ENCODE results near the gene KCNQ2. TPM values are rescaled to one million over a fixed set of nuclear protein-coding genes. Genes with fewer than 3 reads are reported as not detected.
"Not testable (repeated sequence)": the region's sequence is repeated elsewhere in the genome, so short reads cannot be mapped to it uniquely, and the experiment has no call there.

Gene KCNQ2
- total and polyA plus RNA-seq, 4 donors = not detected

DNA sequence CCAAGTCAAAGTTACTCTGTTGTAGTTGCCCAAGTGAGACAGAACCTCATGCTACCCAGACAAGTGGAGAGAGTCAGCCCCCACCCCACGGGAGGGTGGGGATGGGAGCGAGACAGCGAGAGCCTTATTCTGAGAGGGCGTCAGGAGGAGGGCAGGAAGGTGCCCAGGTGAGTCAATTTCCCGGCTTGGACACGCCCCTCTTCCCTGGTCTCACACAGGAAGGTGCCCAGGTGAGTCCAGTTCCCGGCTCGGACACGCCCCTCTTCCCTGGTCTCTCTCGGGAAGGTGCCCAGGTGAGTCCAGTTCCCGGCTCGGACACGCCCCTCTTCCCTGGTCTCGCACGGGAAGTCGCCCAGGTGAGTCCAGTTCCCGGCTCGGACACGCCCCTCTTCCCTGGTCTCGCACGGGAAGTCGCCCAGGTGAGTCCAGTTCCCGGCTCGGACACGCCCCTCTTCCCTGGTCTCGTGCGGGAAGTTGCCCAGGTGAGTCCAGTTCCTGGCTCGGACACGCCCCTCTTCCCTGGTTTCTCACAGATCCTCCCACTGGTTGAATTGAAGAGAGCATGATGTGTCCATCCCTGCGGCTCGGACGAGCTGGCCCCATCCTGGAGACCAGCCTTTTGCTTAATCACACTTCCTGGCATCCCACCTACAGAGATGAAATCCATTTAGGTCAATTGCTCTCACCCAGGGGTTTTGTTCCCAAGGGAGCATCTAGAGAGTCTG is 7.4 kb upstream of the KCNQ2 start:
- H3K4me1 ChIP-seq (ENCODE audit: control insufficient read depth in 4 of 4, insufficient read depth in 4 of 4, low read length in 3 of 4); H3K36me3 ChIP-seq (ENCODE audit: control insufficient read depth in 4 of 4, insufficient read depth in 3 of 4, low read depth in 1 of 4, low read length in 3 of 4); DNase-seq (ENCODE audit: low spot score); H3K4me3 ChIP-seq (ENCODE audit: low read depth in 1 of 3, low read length in 3 of 3); H3K27ac ChIP-seq (ENCODE audit: low read depth in 1 of 2, low read length in 2 of 2); H3K9me3 ChIP-seq (ENCODE audit: control insufficient read depth in 4 of 4, low read length in 3 of 4); H3K9ac ChIP-seq (ENCODE audit: low read depth in 1 of 2, low read length in 2 of 2): not testable (repeated sequence)
- 50% methylated on average over 32 of the region's 32 CpGs for WGBS
- H3K27me3 ChIP-seq (ENCODE audit: control insufficient read depth in 4 of 4, insufficient read depth in 4 of 4, low read length in 3 of 4) = peaks cover 0 to 15% (median 5%) of the 10 kb centered on the region in 4 donors

DNA sequence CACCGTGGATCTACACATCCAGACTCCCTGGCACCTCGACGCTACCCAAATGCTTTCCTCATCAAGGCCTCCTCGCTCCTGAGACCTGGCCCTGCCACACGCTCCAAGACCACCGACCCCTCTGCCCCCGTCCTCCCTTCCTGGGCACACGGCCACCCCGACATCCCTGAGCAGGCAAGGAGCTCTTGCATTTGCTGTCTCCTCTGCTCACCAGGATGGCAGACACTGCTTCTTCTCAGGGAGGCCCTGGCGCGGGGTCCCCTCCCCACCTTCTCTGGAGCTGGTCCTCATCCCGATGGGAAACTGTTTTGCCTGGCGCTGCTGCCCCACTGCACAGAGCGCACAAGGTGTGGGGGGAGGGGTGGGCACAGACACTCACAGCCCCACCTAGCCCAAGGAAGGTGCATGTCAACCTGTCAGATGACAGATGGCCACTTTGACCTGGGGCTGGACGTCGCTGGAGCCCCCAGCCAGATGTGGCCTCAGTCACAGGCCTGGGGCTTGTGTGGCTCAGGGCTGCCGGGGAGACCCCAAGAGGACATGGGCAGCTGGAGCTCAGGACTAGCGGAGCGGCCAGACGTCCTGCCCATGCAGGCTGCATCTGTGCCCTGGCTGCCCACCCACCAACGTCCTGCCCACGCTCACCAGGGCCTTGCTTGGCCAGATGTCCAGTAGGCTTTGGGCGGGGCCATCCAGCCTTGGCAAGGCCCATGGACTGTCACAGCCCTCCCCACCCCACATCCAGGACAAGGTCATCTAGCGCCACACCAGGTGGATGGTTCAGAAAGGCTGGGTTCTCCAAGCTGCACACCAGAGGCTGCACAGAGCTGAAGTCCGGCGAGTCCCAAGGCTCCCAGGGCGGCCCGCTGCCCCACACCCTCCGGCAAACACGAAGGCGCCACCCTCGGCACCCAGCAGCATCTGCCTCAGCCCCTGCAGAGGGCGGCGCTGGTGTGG is 6.2 kb upstream of the KCNQ2 start:
- no peaks in the 10 kb centered on the region for H3K9me3 ChIP-seq (ENCODE audit: control insufficient read depth in 4 of 4, low read length in 3 of 4)
- H3K36me3 ChIP-seq (ENCODE audit: control insufficient read depth in 4 of 4, insufficient read depth in 3 of 4, low read depth in 1 of 4, low read length in 3 of 4) = no peaks in the 10 kb centered on the region
- H3K9ac ChIP-seq (ENCODE audit: low read depth in 1 of 2, low read length in 2 of 2) = no peak overlapping the region
- TF ChIP-seq NR2F2 (IDR thresholded peaks at IDR 0.05) = no peak
- TF ChIP-seq TAF1 (conservative IDR thresholded peaks at IDR 0.05) = no peak
- TF ChIP-seq FOXA2 (IDR thresholded peaks at IDR 0.05) = no peak
- TF ChIP-seq, protein P1, sequence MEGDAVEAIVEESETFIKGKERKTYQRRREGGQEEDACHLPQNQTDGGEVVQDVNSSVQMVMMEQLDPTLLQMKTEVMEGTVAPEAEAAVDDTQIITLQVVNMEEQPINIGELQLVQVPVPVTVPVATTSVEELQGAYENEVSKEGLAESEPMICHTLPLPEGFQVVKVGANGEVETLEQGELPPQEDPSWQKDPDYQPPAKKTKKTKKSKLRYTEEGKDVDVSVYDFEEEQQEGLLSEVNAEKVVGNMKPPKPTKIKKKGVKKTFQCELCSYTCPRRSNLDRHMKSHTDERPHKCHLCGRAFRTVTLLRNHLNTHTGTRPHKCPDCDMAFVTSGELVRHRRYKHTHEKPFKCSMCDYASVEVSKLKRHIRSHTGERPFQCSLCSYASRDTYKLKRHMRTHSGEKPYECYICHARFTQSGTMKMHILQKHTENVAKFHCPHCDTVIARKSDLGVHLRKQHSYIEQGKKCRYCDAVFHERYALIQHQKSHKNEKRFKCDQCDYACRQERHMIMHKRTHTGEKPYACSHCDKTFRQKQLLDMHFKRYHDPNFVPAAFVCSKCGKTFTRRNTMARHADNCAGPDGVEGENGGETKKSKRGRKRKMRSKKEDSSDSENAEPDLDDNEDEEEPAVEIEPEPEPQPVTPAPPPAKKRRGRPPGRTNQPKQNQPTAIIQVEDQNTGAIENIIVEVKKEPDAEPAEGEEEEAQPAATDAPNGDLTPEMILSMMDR (IDR thresholded peaks at IDR 0.05; ENCODE audit: low read depth, low read length, missing input control) = no peak
- no peak for TF ChIP-seq SP1 (IDR thresholded peaks at IDR 0.05)
- TF ChIP-seq GABPA (IDR thresholded peaks at IDR 0.05 in 1 of 2, conservative IDR thresholded peaks at IDR 0.05 in 1 of 2) = no peak
- TF ChIP-seq HNF4A (conservative IDR thresholded peaks at IDR 0.05) = no peak
- TF ChIP-seq FOXA1 (IDR thresholded peaks at IDR 0.05) = no peak
- TF ChIP-seq, protein P2, sequence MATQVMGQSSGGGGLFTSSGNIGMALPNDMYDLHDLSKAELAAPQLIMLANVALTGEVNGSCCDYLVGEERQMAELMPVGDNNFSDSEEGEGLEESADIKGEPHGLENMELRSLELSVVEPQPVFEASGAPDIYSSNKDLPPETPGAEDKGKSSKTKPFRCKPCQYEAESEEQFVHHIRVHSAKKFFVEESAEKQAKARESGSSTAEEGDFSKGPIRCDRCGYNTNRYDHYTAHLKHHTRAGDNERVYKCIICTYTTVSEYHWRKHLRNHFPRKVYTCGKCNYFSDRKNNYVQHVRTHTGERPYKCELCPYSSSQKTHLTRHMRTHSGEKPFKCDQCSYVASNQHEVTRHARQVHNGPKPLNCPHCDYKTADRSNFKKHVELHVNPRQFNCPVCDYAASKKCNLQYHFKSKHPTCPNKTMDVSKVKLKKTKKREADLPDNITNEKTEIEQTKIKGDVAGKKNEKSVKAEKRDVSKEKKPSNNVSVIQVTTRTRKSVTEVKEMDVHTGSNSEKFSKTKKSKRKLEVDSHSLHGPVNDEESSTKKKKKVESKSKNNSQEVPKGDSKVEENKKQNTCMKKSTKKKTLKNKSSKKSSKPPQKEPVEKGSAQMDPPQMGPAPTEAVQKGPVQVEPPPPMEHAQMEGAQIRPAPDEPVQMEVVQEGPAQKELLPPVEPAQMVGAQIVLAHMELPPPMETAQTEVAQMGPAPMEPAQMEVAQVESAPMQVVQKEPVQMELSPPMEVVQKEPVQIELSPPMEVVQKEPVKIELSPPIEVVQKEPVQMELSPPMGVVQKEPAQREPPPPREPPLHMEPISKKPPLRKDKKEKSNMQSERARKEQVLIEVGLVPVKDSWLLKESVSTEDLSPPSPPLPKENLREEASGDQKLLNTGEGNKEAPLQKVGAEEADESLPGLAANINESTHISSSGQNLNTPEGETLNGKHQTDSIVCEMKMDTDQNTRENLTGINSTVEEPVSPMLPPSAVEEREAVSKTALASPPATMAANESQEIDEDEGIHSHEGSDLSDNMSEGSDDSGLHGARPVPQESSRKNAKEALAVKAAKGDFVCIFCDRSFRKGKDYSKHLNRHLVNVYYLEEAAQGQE (IDR thresholded peaks at IDR 0.05) = no peak
- TF ChIP-seq, protein P3, sequence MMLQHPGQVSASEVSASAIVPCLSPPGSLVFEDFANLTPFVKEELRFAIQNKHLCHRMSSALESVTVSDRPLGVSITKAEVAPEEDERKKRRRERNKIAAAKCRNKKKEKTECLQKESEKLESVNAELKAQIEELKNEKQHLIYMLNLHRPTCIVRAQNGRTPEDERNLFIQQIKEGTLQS (IDR thresholded peaks at IDR 0.05) = no peak
- TF ChIP-seq RXRA (IDR thresholded peaks at IDR 0.05) = no peak
- no peak for TF ChIP-seq YY1 (IDR thresholded peaks at IDR 0.05)
- no peak overlapping the region for H3K4me3 ChIP-seq (ENCODE audit: low read depth in 1 of 3, low read length in 3 of 3)
- peaks cover 0 to 22% (median 7%) of the 10 kb centered on the region in 4 donors for H3K27me3 ChIP-seq (ENCODE audit: control insufficient read depth in 4 of 4, insufficient read depth in 4 of 4, low read length in 3 of 4)
- H3K27ac ChIP-seq (ENCODE audit: low read depth in 1 of 2, low read length in 2 of 2) = no peak overlapping the region
- peaks cover 0 to 6% (median 0%) of the 10 kb centered on the region in 4 donors for H3K4me1 ChIP-seq (ENCODE audit: control insufficient read depth in 4 of 4, insufficient read depth in 4 of 4, low read length in 3 of 4)
- no peak for DNase-seq (ENCODE audit: low spot score)
- 81% methylated on average over 34 of the region's 34 CpGs for WGBS
